DOHH2 (cell line): ENCODE results near the gene SAE1.

Experiments
- EZH2phosphoT487 ChIP-seq: fragments of 200-600 bp; sonication (generic); IDR thresholded peaks from 2 replicates; pipeline ENCODE4 v1.6.1; 2017; ENCODE audit warnings: borderline replicate concordance, mild to moderate bottlenecking, antibody characterized with exemption, low read length, moderate library complexity, mixed read lengths
- TF ChIP-seq, protein P1 (sequence below): fragments of 200-600 bp; sonication (generic); IDR thresholded peaks from one replicate; pipeline ENCODE4 v1.5.1; 2014; ENCODE audit warnings: antibody characterized with exemption, mild to moderate bottlenecking, low read depth, low read length; ENCODE audit not compliant: poor library complexity, severe bottlenecking

DNA sequence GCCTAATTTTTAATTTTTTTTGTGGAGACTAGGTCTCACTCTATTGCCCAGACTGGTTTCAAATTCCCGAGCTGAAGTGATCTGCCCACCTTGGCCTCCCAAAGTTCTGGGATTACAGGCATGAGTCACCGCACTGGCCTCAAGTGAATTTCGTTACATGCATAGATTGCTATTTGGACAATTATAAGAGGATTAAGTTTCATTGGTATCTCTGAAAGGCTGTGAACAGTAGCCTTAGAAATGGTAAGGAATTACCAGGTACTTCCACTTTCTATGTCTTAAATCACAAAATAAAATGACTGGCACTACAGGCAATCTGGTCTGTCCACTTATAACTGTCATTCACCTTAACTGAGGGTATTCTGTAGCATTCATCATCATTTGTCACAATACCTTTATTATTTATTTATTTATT lies 122.8 kb downstream of the SAE1 start:
- TF ChIP-seq, protein P1, sequence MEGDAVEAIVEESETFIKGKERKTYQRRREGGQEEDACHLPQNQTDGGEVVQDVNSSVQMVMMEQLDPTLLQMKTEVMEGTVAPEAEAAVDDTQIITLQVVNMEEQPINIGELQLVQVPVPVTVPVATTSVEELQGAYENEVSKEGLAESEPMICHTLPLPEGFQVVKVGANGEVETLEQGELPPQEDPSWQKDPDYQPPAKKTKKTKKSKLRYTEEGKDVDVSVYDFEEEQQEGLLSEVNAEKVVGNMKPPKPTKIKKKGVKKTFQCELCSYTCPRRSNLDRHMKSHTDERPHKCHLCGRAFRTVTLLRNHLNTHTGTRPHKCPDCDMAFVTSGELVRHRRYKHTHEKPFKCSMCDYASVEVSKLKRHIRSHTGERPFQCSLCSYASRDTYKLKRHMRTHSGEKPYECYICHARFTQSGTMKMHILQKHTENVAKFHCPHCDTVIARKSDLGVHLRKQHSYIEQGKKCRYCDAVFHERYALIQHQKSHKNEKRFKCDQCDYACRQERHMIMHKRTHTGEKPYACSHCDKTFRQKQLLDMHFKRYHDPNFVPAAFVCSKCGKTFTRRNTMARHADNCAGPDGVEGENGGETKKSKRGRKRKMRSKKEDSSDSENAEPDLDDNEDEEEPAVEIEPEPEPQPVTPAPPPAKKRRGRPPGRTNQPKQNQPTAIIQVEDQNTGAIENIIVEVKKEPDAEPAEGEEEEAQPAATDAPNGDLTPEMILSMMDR = no peak
- no peak for TF ChIP-seq EZH2phosphoT487
